GM10266 (cell line): ENCODE data around the gene SLC2A5.

Source experiments
- DNase-seq: peaks from one replicate; pipeline ENCODE4 v3.0.0; 2012; ENCODE audit errors: extremely low spot score
- CTCF ChIP-seq: IDR thresholded peaks from 2 replicates; pipeline ENCODE4 v1.5.1; 2012; ENCODE audit warnings: mild to moderate bottlenecking, low read depth; ENCODE audit not compliant: control insufficient read depth, insufficient read depth; ENCODE audit errors: missing control alignments

The SLC2A5 gene

GRCh38 chr1:9039761-9040658 lies 29.4 kb downstream of the SLC2A5 start:
- no peak for TF ChIP-seq CTCF
- DNase-seq: no peak

GRCh38 chr1:9038881-9039760 lies 30.3 kb downstream of the SLC2A5 start:
- DNase-seq: no peak
- no peak for TF ChIP-seq CTCF

- DNase-seq: no peak
- no peak for TF ChIP-seq CTCF
Observed at GRCh38 chr1:9038338-9038650, 31.1 kb downstream of the SLC2A5 start.

- peak; percentile 61 for DNase-seq
Observed at GRCh38 chr1:9037476-9038337, 31.7 kb downstream of the SLC2A5 start.

GRCh38 chr1:9035226-9035625 lies 34.2 kb downstream of the SLC2A5 start:
- no peak for DNase-seq
- no peak for TF ChIP-seq CTCF

More at GRCh38 chr1:9037476-9038337, 31.7 kb downstream of the SLC2A5 start:
- no peak for TF ChIP-seq CTCF

- no peak for DNase-seq
- no peak for TF ChIP-seq CTCF
Observed at GRCh38 chr1:9033363-9033762, 36.1 kb downstream of the SLC2A5 start.
